Measurements from ENCODE around the gene FURIN. TPM values are rescaled to one million over a fixed set of nuclear protein-coding genes. Genes with fewer than 3 reads are reported as not detected.

Gene FURIN
- total RNA-seq, 1 experiment from 2014 or later: 62.0 TPM

DNA sequence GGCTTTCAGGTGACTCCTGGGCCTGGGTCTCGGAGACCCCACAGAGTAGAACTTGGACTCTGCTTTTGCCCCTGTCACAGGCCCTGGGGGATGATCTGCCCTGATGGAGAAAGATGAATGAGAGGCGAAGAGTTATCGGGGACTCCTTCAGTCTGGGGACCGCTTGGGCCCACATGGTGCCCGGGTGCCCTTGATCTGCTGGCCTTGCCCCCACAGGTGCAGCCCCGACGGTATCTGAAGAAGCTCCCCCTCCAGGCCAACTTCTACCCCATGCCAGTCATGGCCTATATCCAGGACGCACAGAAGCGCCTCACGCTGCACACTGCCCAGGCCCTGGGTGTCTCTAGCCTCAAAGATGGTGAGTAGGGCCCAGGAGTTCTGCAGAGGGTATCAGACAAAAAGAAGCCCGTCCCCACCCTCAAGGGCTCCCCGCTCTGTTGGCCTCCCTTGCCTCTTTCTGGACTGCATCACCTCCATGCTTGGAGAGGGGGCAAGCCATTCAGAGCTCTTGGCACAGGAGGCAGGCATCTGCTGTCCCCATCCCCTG, 45.1 kb downstream of the FURIN start:
- in situ Hi-C loops (cut with HindIII; ENCODE audit: low pct_unique_long_range_greater_than_20kb, low sequenced_read_pairs): no loop called here
- BruUV-seq (replicated peaks): no TSS peak
- Histone ChIP-seq H3K36me3 (ENCODE audit: control insufficient read depth, insufficient read depth, low read length) (peaks cover 5% of the 10 kb centered on the region), H3K4me3 (ENCODE audit: low read depth in 2 of 2, low read length in 2 of 2) (no peak overlapping the region), H3K4me1 (ENCODE audit: control insufficient read depth, insufficient read depth, low read length) (no peaks in the 10 kb centered on the region), H3K27me3 (ENCODE audit: control insufficient read depth, insufficient read depth, low read length) (no peaks in the 10 kb centered on the region), H3K27ac (ENCODE audit: low read length) (no peak overlapping the region), H3K9me3 (ENCODE audit: control insufficient read depth, insufficient read depth, low read depth, low read length) (no peaks in the 10 kb centered on the region)
- no peak for ATAC-seq
- TF ChIP-seq POLR2AphosphoS5 (IDR thresholded peaks at IDR 0.05; ENCODE audit: low read depth, low read length) (no peak), SIN3A (IDR thresholded peaks at IDR 0.05; ENCODE audit: borderline replicate concordance, insufficient read depth, low read depth, low read length) (no peak), TCF7L2 (IDR thresholded peaks at IDR 0.05; ENCODE audit: low read depth, low read length) (no peak)
- TF ChIP-seq, protein P1, sequence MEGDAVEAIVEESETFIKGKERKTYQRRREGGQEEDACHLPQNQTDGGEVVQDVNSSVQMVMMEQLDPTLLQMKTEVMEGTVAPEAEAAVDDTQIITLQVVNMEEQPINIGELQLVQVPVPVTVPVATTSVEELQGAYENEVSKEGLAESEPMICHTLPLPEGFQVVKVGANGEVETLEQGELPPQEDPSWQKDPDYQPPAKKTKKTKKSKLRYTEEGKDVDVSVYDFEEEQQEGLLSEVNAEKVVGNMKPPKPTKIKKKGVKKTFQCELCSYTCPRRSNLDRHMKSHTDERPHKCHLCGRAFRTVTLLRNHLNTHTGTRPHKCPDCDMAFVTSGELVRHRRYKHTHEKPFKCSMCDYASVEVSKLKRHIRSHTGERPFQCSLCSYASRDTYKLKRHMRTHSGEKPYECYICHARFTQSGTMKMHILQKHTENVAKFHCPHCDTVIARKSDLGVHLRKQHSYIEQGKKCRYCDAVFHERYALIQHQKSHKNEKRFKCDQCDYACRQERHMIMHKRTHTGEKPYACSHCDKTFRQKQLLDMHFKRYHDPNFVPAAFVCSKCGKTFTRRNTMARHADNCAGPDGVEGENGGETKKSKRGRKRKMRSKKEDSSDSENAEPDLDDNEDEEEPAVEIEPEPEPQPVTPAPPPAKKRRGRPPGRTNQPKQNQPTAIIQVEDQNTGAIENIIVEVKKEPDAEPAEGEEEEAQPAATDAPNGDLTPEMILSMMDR (IDR thresholded peaks at IDR 0.05): no peak
- TF ChIP-seq, protein P2, sequence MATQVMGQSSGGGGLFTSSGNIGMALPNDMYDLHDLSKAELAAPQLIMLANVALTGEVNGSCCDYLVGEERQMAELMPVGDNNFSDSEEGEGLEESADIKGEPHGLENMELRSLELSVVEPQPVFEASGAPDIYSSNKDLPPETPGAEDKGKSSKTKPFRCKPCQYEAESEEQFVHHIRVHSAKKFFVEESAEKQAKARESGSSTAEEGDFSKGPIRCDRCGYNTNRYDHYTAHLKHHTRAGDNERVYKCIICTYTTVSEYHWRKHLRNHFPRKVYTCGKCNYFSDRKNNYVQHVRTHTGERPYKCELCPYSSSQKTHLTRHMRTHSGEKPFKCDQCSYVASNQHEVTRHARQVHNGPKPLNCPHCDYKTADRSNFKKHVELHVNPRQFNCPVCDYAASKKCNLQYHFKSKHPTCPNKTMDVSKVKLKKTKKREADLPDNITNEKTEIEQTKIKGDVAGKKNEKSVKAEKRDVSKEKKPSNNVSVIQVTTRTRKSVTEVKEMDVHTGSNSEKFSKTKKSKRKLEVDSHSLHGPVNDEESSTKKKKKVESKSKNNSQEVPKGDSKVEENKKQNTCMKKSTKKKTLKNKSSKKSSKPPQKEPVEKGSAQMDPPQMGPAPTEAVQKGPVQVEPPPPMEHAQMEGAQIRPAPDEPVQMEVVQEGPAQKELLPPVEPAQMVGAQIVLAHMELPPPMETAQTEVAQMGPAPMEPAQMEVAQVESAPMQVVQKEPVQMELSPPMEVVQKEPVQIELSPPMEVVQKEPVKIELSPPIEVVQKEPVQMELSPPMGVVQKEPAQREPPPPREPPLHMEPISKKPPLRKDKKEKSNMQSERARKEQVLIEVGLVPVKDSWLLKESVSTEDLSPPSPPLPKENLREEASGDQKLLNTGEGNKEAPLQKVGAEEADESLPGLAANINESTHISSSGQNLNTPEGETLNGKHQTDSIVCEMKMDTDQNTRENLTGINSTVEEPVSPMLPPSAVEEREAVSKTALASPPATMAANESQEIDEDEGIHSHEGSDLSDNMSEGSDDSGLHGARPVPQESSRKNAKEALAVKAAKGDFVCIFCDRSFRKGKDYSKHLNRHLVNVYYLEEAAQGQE (IDR thresholded peaks at IDR 0.05; ENCODE audit: insufficient read depth in 1 of 2, low read depth in 2 of 2, low read length in 1 of 2): no peak
- intact Hi-C loops (cut with micrococcal nuclease; ENCODE audit: unreplicated experiment): no loop called here
- DNase-seq (ENCODE audit: low read depth, low spot score): no peak
- ChIA-PET CTCF (interaction anchor here (1.1 kb wide), 1 partner anchor 11 kb away, joined by 3 read pairs; no protein-coding TSS in a partner anchor), POLR2A (no interaction called here)

DNA sequence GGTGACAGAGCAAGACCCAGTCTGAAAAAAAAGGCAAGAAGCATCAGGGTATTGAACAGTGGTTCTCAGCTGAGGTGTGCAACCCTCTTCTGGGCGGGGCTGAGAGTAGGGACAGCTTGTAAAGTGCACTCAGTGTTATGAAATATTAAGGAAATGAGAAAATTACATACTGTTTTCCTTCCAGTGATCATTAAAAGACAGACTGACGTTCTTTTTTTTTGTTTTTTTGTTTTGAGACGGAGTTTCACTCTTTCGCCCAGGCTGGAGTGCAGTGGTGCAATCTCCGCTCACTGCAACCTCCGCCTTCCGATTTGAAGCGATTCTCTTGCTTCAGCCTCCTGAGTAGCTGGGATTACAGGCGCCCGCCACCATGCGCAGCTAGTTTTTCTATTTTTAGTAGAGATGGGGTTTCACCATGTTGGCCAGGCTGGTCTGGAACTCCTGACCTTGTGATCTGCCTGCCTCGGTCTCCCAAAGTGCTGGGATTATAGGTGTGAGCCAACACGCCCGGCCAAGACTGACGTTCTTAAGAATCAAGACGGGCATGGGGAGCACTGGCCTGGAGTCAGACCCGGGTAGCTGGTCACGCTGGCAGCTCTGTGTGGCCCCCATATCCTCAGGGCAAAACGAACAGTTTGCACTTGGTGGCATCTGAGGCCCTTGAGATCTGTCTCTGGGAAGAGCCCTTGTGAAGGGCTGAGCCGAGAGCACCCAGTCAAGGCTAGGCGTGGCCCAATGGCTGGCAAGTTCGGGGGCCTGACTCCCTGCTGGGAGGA, 46.1 kb downstream of the FURIN start:
- Histone ChIP-seq H3K27ac (ENCODE audit: low read length) (no peak overlapping the region), H3K4me1 (ENCODE audit: control insufficient read depth, insufficient read depth, low read length) (no peaks in the 10 kb centered on the region), H3K4me3 (ENCODE audit: low read depth in 2 of 2, low read length in 2 of 2) (no peak overlapping the region), H3K27me3 (ENCODE audit: control insufficient read depth, insufficient read depth, low read length) (no peaks in the 10 kb centered on the region), H3K36me3 (ENCODE audit: control insufficient read depth, insufficient read depth, low read length) (peaks cover 5% of the 10 kb centered on the region), H3K9me3 (ENCODE audit: control insufficient read depth, insufficient read depth, low read depth, low read length) (no peaks in the 10 kb centered on the region)
- ATAC-seq (no peak), DNase-seq (ENCODE audit: low read depth, low spot score) (no peak)
- no peak for TF ChIP-seq SIN3A (IDR thresholded peaks at IDR 0.05; ENCODE audit: borderline replicate concordance, insufficient read depth, low read depth, low read length)
- no peak for TF ChIP-seq TCF7L2 (IDR thresholded peaks at IDR 0.05; ENCODE audit: low read depth, low read length)
- no peak for TF ChIP-seq POLR2AphosphoS5 (IDR thresholded peaks at IDR 0.05; ENCODE audit: low read depth, low read length)
- TF ChIP-seq, protein P2 (IDR thresholded peaks at IDR 0.05; ENCODE audit: insufficient read depth in 1 of 2, low read depth in 2 of 2, low read length in 1 of 2): no peak
- TF ChIP-seq, protein P1 (IDR thresholded peaks at IDR 0.05): no peak
- intact Hi-C loops (cut with micrococcal nuclease; ENCODE audit: unreplicated experiment): no loop called here
- POLR2A ChIA-PET: no interaction called here
- no TSS peak for BruUV-seq (replicated peaks)
- CTCF ChIA-PET: no interaction called here
- in situ Hi-C loops (cut with HindIII; ENCODE audit: low pct_unique_long_range_greater_than_20kb, low sequenced_read_pairs): no loop called here
